K562 (cell line): ENCODE data around the gene SNIP1. TPM values are rescaled to one million over a fixed set of nuclear protein-coding genes. Genes with fewer than 3 reads are reported as not detected.

ENCODE experiments used
- ARID1B ChIP-seq: fragments of 450-650 bp; IDR thresholded peaks from 2 replicates; pipeline ENCODE4 v1.6.1; 2016; ENCODE audit warnings: antibody characterized with exemption, mild to moderate bottlenecking, inconsistent platforms
- ERF ChIP-seq: fragments of 450-650 bp; formaldehyde crosslinking; IDR thresholded peaks from 2 replicates; pipeline ENCODE4 v1.4.0; 2020; ENCODE audit warnings: mild to moderate bottlenecking, mixed read lengths
- HLTF ChIP-seq: fragments of 450-650 bp; IDR thresholded peaks from 2 replicates; pipeline ENCODE4 v1.6.1; 2016
- MAFF ChIP-seq: IDR thresholded peaks from 2 replicates; pipeline ENCODE4 v1.6.1; 2012; ENCODE audit warnings: low read length, improper control_type of control experiment
- NCOA6 ChIP-seq: fragments of 450-650 bp; IDR thresholded peaks from 2 replicates; pipeline ENCODE4 v1.6.1; 2017; ENCODE audit warnings: mild to moderate bottlenecking
- PHTF2 ChIP-seq: fragments of 250-450 bp; sonication (Bioruptor Pico); IDR thresholded peaks from 2 replicates; pipeline ENCODE4 v1.5.0; 2021; ENCODE audit warnings: mild to moderate bottlenecking
- ZBTB40 ChIP-seq, 2 experiments: fragments of 450-650 bp in 1 of 2; sonication (generic) in 1 of 2; formaldehyde crosslinking in 1 of 2; IDR thresholded peaks; 2 replicates each; pipeline versions ENCODE4 v1.7.1 to v1.9.0; 2016 to 2022; ENCODE audit warnings: inconsistent platforms in 1 of 2, mild to moderate bottlenecking in 1 of 2, missing genetic modification reagents in 1 of 2
- ZNF280B ChIP-seq: fragments of 250-450 bp; sonication (Bioruptor Pico); IDR thresholded peaks from 2 replicates; pipeline ENCODE4 v1.5.1; 2021; ENCODE audit warnings: mild to moderate bottlenecking
- polyA plus RNA-seq, 8 experiments: library from polyadenylated mRNA; depleted of rRNA in 4 of 8; stranded (reverse) in 5 of 8; unstranded in 3 of 8; fragments of >200 nt; fragmentation: Nextera tagmentation in 2 of 8; fragmentation: Illumina TruSeq in 1 of 8; extraction: Ambion mirVana in 2 of 8; extraction: Trizol in 1 of 8; gene quantifications; 2 replicates each; pipeline versions ENCODE4 v1.2.1 to v1.2.3, GENCODE V29; 2011 to 2014; ENCODE audit warnings: inconsistent platforms in 1 of 8, missing spikeins in 1 of 8
- total RNA-seq, 7 experiments: library from RNA; depleted of rRNA in 6 of 7; stranded (reverse); fragments of >200 nt in 6 of 7; fragmentation: Illumina TruSeq in 2 of 7; extraction: Trizol in 2 of 7; gene quantifications; 2 replicates each; pipeline versions ENCODE4 v1.2.1 to v1.2.3, GENCODE V29; 2011 to 2021; ENCODE audit warnings: low replicate concordance in 1 of 7
- TF ChIP-seq, protein P1 (sequence below), 2 experiments: IDR thresholded peaks; 2 replicates each; pipeline ENCODE4 v1.6.1; 2011; ENCODE audit warnings: borderline replicate concordance in 1 of 2, control low read depth in 1 of 2, low read depth in 1 of 2, low read length in 1 of 2, mild to moderate bottlenecking in 1 of 2, mixed read lengths in 1 of 2, moderate library complexity in 1 of 2; ENCODE audit not compliant: insufficient read depth in 1 of 2, insufficient read length in 1 of 2, poor library complexity in 1 of 2, severe bottlenecking in 1 of 2; ENCODE audit errors: extremely low read depth in 1 of 2
- TF ChIP-seq, protein P2 (sequence below): IDR thresholded peaks from 2 replicates; pipeline ENCODE4 v1.6.1; 2016; ENCODE audit warnings: missing genetic modification characterization, missing compliant biosample characterization
- TF ChIP-seq, protein P3 (sequence below): fragments of 450-650 bp; IDR thresholded peaks from 2 replicates; pipeline ENCODE4 v1.6.1; 2017; ENCODE audit warnings: mild to moderate bottlenecking, moderate library complexity

Gene SNIP1
- total and polyA plus RNA-seq, 9 of the 15 experiments (the other 6 are each of a cell fraction or from before 2014, with no cell fraction given): 2.9 to 25.9 (median 14.6) TPM

DNA sequence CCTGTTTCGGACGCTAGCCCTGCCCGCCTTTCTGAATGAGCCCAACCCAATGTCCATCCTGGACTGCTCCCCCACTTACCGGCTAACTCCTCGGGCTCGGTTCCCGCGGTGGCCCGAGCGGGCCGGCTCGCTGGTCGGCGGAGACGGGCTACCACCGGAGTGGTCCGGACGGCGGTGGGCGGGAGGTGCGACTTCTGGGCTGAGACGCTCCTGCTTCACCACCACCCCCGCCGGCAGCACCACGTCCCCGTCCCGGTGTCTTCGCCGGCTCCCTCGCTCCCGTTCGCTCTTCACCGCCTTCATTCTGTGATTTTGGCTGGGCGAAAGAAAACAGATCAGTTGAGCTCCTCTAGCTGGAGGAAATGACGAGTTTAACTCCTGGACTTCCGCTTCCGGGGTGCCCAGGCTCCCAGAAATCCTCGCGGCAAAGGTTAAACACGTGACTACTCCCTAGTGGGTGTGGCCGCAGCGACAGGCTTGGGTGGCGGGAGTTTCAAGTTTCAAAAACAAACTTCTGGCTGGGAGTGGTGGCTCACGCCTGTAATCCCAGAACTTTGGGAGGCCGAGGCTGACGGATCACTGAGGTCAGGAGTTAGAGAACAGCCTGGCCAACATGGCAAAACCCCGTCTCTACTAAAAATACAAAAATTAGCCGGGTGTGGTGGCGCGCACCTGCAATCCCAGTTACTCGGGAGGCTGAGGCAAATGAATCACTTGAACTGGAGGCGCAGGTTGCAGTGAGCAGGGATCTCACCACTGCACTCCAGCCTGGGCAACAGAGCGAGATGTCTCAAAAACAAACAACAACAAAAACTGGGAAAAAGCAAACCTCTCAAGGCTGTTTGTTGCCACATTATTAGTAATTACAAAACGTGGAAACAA, at the start of gene SNIP1 (continued):
- peak; percentile 99 for TF ChIP-seq ZBTB40 (IDR thresholded peaks at IDR 0.05)
- TF ChIP-seq ZBTB40 (CRISPR knock-in tag; IDR thresholded peaks at IDR 0.05): no peak
- TF ChIP-seq ARID1B: peak; percentile 55; the same call in 1 of the 2 replicates
- TF ChIP-seq ERF (CRISPR knock-in tag): 0 out of 2 replicates have a peak, but pooled peaks have one; percentile 39
- TF ChIP-seq, protein P1, sequence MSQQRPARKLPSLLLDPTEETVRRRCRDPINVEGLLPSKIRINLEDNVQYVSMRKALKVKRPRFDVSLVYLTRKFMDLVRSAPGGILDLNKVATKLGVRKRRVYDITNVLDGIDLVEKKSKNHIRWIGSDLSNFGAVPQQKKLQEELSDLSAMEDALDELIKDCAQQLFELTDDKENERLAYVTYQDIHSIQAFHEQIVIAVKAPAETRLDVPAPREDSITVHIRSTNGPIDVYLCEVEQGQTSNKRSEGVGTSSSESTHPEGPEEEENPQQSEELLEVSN (IDR thresholded peaks at IDR 0.05; ENCODE audit: borderline replicate concordance in 1 of 2, extremely low read depth in 1 of 2, insufficient read depth in 1 of 2, insufficient read length in 1 of 2, low read depth in 1 of 2, low read length in 1 of 2, poor library complexity in 1 of 2, severe bottlenecking in 1 of 2): peak; percentile 16 to 82
- TF ChIP-seq HLTF: peak; percentile 92; the same call in 1 of the 2 replicates
- TF ChIP-seq, protein P2, sequence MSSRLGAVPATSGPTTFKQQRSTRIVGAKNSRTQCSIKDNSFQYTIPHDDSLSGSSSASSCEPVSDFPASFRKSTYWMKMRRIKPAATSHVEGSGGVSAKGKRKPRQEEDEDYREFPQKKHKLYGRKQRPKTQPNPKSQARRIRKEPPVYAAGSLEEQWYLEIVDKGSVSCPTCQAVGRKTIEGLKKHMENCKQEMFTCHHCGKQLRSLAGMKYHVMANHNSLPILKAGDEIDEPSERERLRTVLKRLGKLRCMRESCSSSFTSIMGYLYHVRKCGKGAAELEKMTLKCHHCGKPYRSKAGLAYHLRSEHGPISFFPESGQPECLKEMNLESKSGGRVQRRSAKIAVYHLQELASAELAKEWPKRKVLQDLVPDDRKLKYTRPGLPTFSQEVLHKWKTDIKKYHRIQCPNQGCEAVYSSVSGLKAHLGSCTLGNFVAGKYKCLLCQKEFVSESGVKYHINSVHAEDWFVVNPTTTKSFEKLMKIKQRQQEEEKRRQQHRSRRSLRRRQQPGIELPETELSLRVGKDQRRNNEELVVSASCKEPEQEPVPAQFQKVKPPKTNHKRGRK (tag): peak; percentile 57
- TF ChIP-seq, protein P3, sequence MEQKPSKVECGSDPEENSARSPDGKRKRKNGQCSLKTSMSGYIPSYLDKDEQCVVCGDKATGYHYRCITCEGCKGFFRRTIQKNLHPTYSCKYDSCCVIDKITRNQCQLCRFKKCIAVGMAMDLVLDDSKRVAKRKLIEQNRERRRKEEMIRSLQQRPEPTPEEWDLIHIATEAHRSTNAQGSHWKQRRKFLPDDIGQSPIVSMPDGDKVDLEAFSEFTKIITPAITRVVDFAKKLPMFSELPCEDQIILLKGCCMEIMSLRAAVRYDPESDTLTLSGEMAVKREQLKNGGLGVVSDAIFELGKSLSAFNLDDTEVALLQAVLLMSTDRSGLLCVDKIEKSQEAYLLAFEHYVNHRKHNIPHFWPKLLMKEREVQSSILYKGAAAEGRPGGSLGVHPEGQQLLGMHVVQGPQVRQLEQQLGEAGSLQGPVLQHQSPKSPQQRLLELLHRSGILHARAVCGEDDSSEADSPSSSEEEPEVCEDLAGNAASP: no peak
- no peak for TF ChIP-seq PHTF2 (CRISPR knock-in tag)
- TF ChIP-seq NCOA6: no peak
- TF ChIP-seq MAFF: no peak
- no peak for TF ChIP-seq ZNF280B
